Panc1 (cell line): ENCODE results near the gene TBX2.

Experiments used
- CTCF ChIP-seq: fragments of 450-650 bp; IDR thresholded peaks from 2 replicates; pipeline ENCODE4 v1.5.1; 2017; ENCODE audit warnings: mild to moderate bottlenecking
- POLR2AphosphoS5 ChIP-seq: IDR thresholded peaks from 2 replicates; pipeline ENCODE4 v1.6.1; 2012; ENCODE audit warnings: mild to moderate bottlenecking, low read depth, low read length, moderate library complexity

DNA sequence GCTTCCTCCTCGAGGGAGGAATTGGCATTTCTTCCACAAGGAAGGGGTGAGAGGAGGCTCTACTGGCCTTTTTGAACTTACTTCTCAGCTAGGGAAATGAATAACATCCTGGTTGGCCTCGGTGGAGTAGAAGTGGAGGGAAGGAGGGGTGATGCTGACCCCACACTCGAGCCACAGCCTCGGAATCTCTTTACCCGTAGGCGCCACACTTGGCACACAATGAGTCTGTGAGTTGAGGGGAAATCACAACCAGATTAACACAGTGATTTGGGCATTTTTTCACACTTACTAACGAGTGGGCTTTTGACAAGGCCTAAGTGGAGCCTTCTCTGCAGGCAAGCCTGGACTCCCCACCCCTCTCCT is 47.3 kb upstream of the TBX2 start:
- TF ChIP-seq CTCF (no peak), POLR2AphosphoS5 (no peak)
